Glomerular endothelial cell (primary cell): ENCODE measurements around the gene IGF2BP2. TPM values are rescaled to one million over a fixed set of nuclear protein-coding genes. Genes with fewer than 3 reads are reported as not detected.
"Not testable (repeated sequence)": the region's sequence is repeated elsewhere in the genome, so short reads cannot be mapped to it uniquely, and the experiment has no call there.

ENCODE experiments used
- DNase-seq: peaks from one replicate; pipeline ENCODE4 v3.0.0-alpha.2; 2011; ENCODE audit warnings: low read depth, low spot score; ENCODE audit errors: extremely low read depth
- total RNA-seq: library from RNA; depleted of rRNA; stranded (reverse); fragments of >200 nt; gene quantifications from 2 replicates; pipeline ENCODE4 v1.2.3, GENCODE V29; 2015

Gene IGF2BP2
- total RNA-seq, result 71.5 and 110 TPM in 2 replicates

GRCh38 chr3:185825006-185825638, at the start of gene IGF2BP2:
Gene IGF2BP2 (minus strand): TSS chr3:185825042. CDS start chr3:185824960, 82 bp downstream.
- DNase-seq, result no peak

- DNase-seq, result no peak
Observed at GRCh38 chr3:185874119-185874518, 49.3 kb upstream of the IGF2BP2 start.

- no peak for DNase-seq
Observed at GRCh38 chr3:185867650-185868049, 42.8 kb upstream of the IGF2BP2 start.

- no peak for DNase-seq
Observed at GRCh38 chr3:185866995-185867394, 42.2 kb upstream of the IGF2BP2 start.

GRCh38 chr3:185866555-185866954, 41.7 kb upstream of the IGF2BP2 start:
- no peak for DNase-seq

- no peak for DNase-seq
Observed at GRCh38 chr3:185865247-185865646, 40.4 kb upstream of the IGF2BP2 start.

GRCh38 chr3:185864767-185865166, 39.9 kb upstream of the IGF2BP2 start:
- DNase-seq, result no peak

- no peak for DNase-seq
Observed at GRCh38 chr3:185862920-185863319, 38.1 kb upstream of the IGF2BP2 start.

GRCh38 chr3:185859294-185859972, 34.6 kb upstream of the IGF2BP2 start:
- DNase-seq, result no peak

- DNase-seq, result no peak
Observed at GRCh38 chr3:185858502-185859225, 33.8 kb upstream of the IGF2BP2 start.

- DNase-seq, result no peak
Observed at GRCh38 chr3:185857208-185857607, 32.4 kb upstream of the IGF2BP2 start.

GRCh38 chr3:185856652-185857051, 31.8 kb upstream of the IGF2BP2 start:
- no peak for DNase-seq

GRCh38 chr3:185853771-185854170, 28.9 kb upstream of the IGF2BP2 start:
- DNase-seq, result not testable (repeated sequence)

GRCh38 chr3:185852635-185853034, 27.8 kb upstream of the IGF2BP2 start:
- no peak for DNase-seq

GRCh38 chr3:185851959-185852358, 27.1 kb upstream of the IGF2BP2 start:
- no peak for DNase-seq

- DNase-seq, result no peak
Observed at GRCh38 chr3:185851046-185851445, 26.2 kb upstream of the IGF2BP2 start.

- no peak for DNase-seq
Observed at GRCh38 chr3:185847506-185847905, 22.7 kb upstream of the IGF2BP2 start.

GRCh38 chr3:185846037-185846436, 21.2 kb upstream of the IGF2BP2 start:
- no peak for DNase-seq

- no peak for DNase-seq
Observed at GRCh38 chr3:185844051-185844450, 19.2 kb upstream of the IGF2BP2 start.

- no peak for DNase-seq
Observed at GRCh38 chr3:185843635-185844034, 18.8 kb upstream of the IGF2BP2 start.

- DNase-seq, result no peak
Observed at GRCh38 chr3:185843126-185843525, 18.3 kb upstream of the IGF2BP2 start.

GRCh38 chr3:185842241-185842640, 17.4 kb upstream of the IGF2BP2 start:
- no peak for DNase-seq
